ENCODE measurements around the gene DHRS12.

The DHRS12 gene

GRCh38 chr13:51747438-51748434 is 56.2 kb downstream of the DHRS12 start:
- no peak for DNase-seq

DNA sequence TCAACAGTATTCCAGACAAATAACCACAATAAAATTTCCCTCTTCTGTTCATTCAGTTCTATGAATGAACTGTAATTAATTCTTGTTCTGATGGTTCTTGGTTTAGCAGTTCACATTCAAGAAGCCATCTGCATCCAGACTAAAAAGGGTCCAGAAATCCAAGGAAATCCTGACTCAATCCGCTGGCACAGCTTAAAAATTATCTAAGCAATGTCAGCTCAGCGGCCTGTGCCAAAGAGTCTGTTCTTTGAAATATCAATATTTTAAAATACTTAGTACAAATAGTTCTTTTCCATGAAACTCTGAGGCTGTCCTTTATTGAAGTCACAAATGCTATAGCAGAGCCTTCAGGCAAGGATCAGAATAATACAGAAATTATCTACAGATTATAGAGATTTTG is 57.2 kb downstream of the DHRS12 start:
- no peak for DNase-seq

- DNase-seq, result no peak
Observed at GRCh38 chr13:51745243-51745642, 58.7 kb downstream of the DHRS12 start.

DNA sequence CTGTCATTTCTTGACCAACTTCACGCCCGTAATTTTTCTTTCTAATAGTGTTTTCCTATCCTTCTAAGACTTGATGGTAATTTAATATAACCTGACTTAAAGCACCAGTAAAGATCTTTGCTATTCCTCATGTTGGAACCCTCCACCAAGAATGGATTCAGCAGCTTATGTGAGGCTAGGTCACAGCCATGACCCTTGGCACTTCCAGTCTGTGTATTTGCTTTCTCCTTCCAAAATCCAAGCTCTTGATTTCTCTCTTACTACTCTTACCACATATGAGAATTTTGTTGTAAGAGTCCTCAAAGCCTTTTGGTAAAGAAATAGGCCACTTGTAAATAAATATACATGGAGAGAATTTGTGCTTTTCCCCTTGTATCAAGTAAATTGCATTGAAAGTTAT is 61.4 kb downstream of the DHRS12 start:
- DNase-seq, result no peak

DNA sequence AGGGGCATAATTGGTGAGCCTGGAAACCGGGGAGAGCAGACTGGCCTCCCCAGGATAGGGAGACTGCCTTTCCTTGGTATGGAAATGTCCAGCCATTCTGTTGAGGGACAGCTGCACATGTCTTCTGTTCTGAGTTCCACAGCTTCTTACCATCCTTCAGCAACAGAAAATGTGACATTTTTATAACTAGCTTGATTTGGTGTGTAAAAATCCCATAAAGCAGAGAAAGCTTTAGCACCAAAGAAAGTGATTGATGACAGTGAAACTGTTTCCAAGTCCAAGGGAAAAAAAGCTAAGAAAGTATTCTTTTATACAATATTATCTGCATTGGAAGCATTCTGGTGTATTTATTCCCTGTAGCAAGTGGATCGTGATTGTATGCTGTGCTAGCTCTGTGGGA is 61.9 kb downstream of the DHRS12 start:
- DNase-seq, result no peak

GRCh38 chr13:51740698-51741097 is 63.3 kb downstream of the DHRS12 start:
- no peak for DNase-seq

- no peak for DNase-seq
Observed at GRCh38 chr13:51739027-51739764, 64.8 kb downstream of the DHRS12 start.

DNA sequence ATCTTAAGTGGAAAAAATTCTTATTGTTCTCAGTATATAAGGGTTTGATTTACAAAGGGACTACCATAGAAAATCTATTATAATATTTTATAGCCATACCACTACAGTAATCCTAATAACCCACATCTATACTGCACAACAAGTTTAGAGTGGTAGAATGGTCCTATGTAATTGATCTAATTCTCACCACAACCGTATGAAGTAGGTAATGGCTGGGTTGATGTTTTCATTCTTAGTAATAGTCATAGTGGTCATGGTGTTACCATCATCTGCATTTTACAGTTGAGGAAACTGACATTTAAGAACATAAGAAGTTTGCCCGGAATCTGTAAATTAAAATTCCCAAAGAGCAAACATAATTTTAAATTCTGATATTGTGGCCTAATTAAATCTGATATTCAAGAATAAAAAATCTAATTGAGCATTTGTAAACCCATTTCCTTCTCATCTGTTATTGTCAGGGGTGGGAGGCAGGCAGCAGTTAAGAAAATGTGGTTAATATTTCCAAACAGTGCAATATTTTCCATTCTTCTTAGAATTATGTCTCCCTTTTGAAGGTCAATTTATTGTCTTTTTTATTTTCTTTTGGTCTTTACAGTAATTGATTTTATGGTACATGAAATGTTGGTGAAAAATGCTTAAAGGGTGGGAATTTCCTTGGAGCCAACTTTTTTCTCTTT is 65.6 kb downstream of the DHRS12 start:
- no peak for DNase-seq

DNA sequence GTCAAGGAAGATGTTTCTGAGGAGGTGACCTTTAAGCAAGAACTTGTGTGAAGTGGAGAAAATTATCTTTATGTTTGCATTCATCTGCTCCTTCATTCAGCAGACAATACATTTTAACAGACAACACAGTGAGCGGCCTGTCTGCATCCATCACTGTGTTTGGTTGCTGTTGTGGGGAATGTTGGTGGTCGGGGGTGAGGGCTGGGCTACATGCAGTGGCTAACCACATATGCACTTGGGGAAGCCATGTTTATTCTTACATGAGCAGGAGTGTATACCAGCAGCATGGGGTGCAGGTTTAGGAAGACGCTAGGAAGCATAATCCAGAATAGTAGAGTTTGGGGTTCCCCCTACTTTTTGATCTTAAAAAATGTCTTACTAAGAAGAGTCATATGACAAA is 66.4 kb downstream of the DHRS12 start:
- DNase-seq, result no peak

DNA sequence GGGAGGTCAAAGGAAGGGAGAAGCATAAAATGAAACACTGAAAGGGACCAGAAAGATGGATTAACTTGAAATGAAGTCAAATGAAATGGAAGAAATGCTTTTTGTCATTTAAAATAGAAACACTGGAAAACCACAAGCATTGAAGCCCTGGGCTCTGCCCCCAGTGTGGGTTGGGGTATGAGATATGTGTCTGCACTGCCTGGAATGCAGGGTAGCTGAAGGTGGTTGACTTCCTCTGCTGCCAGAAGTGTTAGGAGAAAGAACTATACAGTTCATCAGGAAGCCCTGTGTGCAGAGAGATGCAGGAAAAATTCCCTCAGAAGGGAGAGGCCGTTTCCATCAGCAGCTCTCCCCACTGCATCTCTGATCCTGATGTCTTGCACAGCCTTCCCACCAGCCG is 69.2 kb downstream of the DHRS12 start:
- no peak for DNase-seq

GRCh38 chr13:51733374-51734298 is 70.3 kb downstream of the DHRS12 start:
- no peak for DNase-seq

DNA sequence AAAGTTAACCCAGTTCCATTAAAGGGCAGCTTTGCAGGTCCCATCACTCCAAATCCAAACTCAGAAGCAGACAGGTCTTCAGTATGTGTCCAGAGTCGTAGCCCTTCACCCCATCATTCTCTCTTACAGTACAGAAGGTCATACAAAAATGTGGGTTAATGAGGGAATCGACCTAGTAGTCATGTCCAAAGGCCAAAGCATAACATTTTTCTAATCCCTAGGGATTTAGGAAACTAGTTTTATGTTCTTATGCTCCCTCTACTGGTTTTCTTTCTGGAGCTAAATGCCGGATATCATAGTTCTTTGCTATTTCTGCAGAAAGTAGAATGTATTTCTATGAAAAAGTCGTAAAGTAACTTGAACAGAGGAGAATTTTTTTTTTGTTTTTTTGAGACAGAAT is 72.2 kb downstream of the DHRS12 start:
- DNase-seq, result no peak

DNA sequence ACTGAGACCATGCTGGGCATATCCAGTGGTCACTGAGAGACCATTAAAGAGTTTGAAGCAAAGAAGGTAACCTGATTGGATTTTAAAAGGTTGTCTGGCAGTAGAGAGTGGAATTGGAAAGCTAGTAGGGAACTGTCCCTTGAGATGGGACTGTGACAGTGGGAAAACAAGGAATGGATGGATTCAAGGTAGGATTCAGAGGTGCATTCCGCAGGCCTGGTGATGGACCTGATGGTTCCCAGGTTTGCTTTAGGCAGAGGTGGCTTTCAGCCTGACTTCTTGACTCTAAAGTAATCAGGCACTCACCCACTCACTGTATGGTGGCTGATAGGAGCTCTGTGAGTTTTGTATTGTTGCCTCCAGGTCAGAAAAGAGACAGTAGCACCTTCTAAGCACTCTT is 73.0 kb downstream of the DHRS12 start:
- DNase-seq, result no peak

- no peak for DNase-seq
Observed at GRCh38 chr13:51729866-51730553, 74.0 kb downstream of the DHRS12 start.

DNA sequence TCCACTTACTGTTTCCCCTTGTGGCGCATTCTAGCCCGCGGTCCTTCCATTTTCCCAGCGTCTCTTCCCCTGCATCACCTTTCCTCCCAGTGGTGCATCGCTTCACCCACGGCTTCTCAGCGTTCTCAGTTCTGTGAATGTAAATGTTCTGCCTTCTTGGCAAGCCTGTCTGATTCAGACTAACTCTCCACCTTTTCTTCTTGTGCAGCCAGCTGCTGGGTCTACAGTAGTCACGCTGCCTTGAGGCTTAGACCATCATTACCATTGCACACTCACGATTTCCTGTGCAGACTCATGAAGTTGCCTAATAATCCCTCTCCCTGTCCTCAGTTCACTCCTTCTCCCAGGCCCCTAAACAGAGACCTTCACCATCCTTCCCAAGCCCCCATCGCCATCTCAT is 75.0 kb downstream of the DHRS12 start:
- DNase-seq, result no peak

GRCh38 chr13:51728275-51728673 is 75.7 kb downstream of the DHRS12 start:
- DNase-seq, result no peak

DNA sequence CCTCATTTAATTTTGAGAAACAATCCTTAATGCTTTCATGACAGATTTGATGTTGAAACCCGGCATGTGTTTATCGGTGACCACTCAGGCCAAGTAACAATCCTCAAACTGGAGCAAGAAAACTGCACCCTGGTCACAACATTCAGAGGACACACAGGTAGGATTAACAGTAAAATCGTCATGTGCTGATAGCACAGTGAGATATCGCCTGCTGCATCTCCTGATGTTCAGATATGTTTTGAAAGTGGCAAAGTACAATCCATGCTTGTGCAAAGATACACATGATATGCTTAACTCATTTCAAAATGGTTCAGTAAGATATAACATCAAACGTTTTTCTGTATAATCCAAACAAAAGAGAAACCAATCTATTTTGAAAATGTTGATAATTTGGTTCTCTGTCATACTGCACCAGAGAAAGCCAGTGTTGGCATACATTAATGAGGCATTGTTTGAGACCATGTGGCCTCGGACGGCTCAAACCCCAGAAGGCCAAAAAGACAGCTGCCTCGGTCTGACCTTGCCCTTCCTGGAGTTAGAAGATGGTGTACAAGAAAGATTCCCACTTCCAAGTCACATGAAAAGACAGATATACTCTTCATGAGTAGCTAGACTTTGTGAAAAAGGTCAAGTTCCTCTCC is 76.2 kb downstream of the DHRS12 start:
- DNase-seq, result no peak

- DNase-seq, result no peak
Observed at GRCh38 chr13:51726446-51727193, 77.3 kb downstream of the DHRS12 start.

GRCh38 chr13:51724721-51725120 is 79.2 kb downstream of the DHRS12 start:
- no peak for DNase-seq

DNA sequence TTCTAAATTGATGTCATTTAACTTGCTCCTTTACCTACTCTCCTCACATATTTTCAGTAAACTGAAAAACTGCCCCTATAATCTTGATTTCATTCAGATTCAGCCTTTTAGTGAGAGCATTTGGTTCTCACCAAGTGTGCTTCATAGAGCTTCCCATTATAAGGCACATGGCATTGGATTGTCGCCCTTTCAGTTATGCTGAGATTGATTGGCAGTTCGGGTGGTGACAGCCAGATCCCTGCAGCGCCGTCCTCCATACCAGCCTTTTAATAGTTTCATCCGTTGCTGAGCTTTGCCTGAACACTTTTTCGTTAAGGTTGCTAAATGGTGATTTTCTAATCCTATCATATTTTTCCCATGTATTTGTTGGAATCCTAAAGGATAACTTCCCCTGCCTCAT is 80.4 kb downstream of the DHRS12 start:
- DNase-seq, result no peak

All from 8988T (cell line).